ENCODE measurements around the gene CEL.
"Not testable (repeated sequence)": the region's sequence is repeated elsewhere in the genome, so short reads cannot be mapped to it uniquely, and the experiment has no call there.

CEL gene

DNA sequence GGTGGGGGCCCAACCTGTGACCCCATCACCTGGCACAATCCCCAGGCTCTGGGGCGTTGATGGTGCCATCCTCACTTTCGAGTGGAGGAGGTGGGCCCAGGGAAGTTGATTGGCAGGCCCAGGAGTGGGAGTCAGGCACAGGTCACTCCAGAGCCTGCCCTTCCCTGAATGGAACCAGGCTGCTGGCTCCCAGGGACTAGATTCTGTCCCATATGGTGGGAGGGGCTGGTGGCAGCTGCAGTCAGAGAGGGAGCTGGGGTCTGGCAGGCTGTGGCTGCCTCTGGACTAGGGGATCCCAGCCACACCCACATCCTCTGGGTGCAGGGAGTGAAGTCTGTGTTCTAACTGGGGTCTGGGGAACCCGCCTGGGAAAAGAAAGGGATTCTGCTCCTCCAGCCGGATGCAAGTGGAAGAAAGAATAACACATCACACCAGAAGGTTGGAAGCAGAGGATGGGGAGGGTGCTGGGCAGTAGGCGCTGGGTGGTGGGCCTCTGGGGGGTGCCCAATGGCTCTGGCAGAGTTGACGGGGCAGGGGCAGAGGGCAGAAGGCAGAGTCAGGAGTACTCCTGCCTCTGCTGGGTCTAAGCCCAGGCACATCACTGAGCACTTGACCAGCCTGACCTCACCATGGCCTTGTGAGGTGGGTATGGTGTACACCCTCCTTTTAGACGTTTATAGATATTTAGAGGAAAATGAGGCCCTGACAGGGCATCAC lies 25.8 kb downstream of the CEL start:
- FAIRE-seq = no peak

DNA sequence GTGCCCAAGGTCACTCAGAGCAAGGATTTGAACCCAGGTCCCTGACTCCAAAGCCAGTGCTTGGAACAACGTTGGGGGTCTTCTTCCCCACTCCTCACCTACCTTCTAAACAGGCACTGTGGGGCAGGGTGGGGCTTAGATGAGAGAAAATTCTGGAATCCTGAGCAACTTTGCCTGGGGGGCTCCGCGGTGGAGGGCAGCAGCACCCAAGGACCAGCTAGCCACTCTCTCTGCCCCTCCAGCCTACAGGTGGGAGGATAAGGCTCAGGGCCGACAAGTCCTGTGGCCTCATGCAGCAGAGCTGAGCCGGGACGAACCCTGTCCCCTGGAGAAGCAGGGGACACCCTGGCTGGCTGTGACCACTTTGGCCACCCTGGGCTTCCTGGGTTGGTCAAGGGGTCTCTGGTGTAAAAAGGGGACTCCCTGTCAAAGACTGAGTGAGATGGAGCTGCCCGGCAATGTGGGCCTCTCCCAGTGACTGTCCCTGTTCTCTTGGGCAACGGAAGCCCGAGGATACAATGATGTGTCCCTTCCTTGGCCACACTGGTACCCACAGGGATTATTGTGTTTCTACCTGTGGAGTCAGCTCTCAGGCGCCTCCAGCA lies 26.5 kb downstream of the CEL start:
- FAIRE-seq = no peak

DNA sequence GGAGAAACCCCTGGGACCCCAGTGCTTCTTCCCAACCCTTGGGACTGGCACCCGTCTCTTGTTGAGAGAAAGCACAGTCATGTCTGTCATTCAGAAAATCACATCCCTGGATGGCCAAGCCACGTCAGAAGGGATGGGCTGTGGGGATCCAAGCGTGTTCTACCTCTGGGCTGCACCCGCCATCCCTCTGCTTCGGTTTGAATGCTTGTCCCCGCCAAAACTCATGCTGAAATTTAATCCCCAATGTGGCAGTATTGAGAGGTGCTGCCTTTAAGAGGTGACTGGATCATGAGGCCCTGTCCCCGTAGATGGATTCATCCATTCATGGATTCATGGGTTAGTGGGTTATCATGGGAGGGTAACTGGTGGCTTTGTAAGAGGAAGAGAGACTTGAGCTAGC lies 27.0 kb downstream of the CEL start:
- no peak for FAIRE-seq

DNA sequence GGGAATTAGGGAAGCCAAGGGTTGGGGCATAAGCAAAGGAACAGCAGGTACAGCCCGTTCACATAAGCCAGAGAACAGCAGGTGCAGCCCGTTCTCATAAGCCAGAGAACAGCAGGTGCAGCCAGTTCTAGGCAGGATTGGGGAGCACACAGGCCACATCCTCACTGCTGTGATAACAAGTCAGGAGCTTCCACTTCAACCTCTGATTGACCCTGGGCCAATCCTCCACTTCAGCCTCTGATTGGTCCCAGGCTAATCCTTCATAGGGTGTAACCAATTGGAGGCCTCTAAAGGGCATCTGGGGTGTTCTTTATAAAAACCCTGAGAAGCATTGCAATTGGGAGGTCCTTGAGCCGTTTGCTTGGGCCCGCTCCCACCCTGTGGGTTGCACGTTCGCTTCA lies 27.5 kb downstream of the CEL start:
- no peak for FAIRE-seq

DNA sequence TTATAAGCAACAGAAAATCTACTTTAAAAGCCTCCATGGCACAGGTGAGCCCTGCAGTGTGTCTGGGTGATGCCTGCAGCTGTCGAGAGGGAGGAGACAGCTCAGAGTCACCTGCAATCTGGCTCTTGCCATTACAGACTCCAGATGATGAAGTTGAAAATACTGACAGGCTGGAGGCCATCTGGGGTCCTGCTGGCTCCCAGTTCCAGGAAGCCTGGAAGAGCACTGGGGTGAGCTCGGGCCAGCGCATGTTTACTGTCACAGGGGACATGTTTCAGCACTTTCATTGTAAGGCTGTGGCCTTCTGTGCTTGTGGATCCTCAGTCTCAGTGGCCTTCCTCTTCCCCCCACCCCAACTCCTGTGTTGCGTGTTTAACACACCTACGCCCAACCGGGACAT lies 28.4 kb downstream of the CEL start:
- FAIRE-seq = no peak

- FAIRE-seq = no peak
Observed at GRCh38 chr9:133090752-133091385, 29.1 kb downstream of the CEL start.

GRCh38 chr9:133094351-133094750 lies 32.6 kb downstream of the CEL start:
- not testable (repeated sequence) for FAIRE-seq

DNA sequence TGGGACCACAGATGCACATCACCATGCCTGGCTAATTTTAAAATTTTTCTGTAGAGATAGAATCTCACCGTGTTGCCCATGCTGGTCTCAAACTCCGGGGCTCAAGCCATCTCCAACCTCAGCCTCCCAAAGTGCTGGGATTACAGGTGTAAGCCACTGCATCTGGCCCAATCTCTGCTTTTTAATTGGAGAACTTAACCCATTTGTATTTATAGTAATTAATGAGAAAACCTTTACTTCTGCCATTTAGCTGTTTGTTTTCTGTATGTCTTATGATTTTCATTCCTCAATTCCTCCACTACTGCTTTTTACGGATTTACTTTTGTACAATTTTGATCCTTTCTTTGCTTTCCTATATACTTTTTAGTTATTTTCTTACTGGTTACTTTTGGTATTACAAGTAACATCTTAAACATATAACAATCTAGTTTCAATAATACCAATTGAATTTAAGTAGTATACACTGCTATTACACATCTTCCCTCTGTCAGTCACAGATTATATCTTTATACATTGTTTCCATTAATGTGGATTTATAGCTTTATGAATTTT lies 33.1 kb downstream of the CEL start:
- FAIRE-seq = peak; percentile 14

DNA sequence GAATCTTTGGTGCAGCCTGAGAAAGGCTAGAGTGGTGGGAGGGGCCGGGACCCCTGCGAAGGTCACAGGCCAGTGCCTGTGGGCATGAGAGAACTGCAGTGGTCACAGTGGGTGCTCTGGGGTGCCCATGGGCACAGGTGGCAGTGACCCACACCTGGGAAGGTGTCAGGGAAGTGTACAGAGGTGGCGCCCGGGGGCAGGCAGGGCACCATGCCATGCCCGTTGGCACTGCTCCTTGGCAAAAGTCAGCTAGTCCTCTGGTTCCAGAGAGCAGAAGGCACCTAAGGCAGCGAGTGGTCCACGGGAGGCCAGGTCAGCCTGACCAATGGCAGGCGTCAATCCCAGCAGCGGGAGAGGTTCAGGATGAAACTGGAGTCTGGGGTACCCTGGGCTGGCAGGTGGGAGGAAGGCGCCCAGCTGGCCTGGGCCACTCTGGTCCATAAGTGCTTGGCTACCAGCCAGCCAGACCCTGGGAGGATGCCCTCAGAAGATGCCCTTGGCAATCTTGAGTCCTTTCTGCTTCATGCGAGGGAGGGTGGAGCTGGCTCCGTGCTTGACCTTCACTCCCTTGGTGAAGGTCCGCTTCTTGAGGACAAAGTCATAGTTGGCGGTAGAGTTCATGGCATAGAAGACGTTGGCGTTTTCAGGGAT lies 36.4 kb downstream of the CEL start:
- no peak for FAIRE-seq

DNA sequence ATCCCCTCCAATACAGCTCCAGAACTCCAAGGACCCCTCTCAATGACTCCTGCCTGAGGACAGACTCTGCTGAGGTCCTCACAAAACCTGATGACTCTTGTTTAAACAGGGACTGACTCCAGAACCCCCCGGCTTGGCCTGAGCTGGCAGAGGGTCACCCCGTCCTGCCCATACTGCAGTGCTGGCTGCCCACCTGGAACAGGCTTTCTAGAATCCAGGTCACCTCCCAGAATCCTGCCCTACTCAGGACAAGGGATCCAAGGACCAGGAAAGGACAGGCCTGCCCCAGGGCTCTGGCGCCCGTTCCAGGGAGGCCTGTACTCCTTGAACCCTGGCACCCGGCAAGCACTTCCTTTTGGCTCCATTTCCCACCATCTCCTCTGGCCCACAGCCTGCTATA lies 37.1 kb downstream of the CEL start:
- FAIRE-seq = no peak

DNA sequence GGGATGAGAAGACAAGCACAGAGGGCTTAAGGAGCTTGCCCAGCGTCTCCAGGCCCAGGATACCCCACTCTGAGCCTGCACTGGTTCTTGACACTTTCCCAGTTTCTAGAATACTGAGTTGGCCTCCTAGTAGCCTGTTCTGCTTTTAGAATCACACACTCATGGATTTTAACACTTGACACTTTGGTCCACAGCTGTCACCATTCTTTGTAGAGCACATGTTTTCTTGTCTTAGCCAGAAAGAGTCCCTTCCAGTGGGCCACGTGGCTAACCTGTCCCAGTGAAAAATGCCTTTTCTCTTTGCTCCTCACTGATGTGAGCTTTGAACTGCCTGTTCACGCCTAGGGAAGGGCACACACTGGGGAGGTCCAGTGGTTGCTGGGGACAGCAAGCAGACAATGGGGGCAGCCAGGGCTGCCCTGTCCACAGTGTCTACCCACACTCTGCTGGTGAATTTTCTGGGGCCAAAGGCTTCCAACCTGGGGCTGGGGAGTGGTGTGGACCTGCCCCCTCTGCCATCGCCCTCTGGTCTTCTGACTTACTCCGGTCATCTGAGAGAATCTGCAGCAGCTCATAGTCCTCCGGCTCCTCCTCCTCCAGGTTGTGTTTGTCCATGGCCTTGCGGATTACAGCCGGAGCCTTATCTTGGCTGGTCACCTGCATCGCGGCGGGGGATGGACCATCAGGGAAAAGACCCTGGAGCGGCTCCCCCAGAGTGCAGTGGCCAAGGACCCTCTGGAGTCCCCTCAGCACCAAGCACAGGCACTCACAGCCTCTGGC lies 38.1 kb downstream of the CEL start:
- no peak for FAIRE-seq

GRCh38 chr9:133100506-133101355 lies 39.0 kb downstream of the CEL start:
- no peak for FAIRE-seq

GRCh38 chr9:133101356-133102189 lies 39.8 kb downstream of the CEL start:
- no peak for FAIRE-seq

GRCh38 chr9:133102190-133103021 lies 40.6 kb downstream of the CEL start:
- no peak for FAIRE-seq

- FAIRE-seq = no peak
Observed at GRCh38 chr9:133103183-133103986, 41.6 kb downstream of the CEL start.

- FAIRE-seq = no peak
Observed at GRCh38 chr9:133103987-133104505, 42.3 kb downstream of the CEL start.

DNA sequence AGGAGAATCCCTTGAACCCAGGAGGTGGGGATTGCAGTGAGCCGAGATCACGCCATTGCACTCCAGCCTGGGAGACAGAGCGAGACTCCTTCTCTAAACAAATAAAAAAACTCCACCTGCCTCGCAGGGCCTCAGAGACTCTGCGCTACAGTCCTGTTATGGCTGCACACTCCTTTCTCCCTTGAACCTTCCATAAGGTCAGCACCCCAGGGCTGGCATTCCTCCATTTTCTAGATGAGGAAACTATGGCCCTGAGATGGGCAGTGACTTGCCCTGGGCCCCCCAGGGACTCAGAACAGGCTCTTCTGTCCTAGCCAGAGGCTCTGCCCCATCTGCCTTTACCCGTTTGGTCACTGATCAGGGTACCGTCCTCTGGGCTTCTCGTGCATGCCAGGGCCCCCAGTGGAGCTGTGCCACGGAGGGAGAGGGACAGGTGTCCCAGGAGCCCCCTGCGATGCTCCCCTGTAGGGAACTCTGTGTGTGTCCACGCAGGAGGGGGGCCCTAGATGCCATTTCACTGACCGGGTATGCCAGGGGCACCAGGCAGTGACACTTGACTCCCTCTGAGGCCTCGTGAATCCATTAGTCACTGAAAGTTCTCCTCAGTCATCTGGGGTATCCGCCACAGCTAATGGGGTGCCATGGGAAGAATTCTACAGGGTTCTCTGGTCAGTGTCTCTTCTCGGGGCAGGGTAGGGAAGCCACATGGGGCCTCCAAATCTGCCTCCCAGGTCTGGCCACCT lies 43.1 kb downstream of the CEL start:
- FAIRE-seq = no peak

DNA sequence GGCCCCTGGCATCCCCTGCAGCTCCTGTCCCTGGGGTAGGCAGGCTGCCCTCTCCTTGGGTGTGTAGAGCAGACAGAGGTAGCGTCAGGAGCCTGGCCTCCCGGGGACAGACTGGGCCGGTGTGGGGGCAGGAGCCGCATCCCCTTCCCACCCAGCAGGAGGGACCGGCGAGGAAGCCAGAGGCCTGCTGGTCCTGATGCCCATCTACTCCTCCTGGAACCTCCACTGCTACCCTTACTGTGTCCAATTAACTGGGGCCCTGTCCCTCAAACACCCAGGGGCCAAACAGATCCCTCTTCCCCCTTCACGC lies 43.6 kb downstream of the CEL start:
- FAIRE-seq = no peak

Measured in colon (tissue), 2 donors.